ENCODE data around the gene UBP1. TPM values are rescaled to one million over a fixed set of nuclear protein-coding genes. Genes with fewer than 3 reads are reported as not detected.
A peak's percentile ranks its signal among the peaks of the same experiment; 100 is the strongest.

The UBP1 gene
- total and polyA plus RNA-seq, 4 donors, result 6.8 to 36.9 (median 16.5) TPM

DNA sequence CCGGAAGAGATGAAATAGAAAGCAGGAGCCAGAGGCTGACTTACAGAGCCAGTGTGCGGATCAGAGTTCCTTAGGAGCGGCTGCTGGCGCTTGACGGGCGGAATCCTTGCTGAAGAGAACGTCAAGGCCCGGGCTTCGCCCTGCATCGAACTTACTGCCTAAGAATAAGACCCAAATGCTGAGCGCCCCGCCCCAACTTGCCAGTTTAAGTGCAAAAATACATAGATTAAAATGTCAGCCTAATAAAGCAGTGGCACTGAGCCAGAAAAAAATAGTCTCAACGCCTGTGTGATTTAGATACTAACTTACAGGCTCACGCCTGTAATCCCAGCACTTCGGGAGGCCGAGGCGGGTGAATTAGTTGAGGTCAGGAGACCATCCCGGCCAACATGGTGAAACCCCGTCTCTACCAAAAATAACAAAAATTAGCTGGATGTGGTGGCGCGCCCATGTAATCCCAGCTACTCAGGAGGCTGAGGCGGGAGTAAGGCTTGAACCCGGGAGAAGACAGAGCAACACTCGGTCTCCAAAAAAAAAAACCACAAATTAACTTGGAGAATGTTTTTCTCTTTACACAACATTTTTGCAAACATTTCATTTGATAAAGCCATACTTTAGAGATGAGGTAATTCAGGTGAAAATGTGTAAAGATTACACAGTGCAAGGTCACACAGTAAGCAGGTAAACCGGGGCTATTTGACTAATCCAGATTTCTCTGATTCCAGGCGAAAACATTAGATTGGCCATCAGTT lies 1.2 kb upstream of the UBP1 start:
- 14% methylated on average over 26 of the region's 26 CpGs for WGBS
- Histone ChIP-seq H3K9me3 (ENCODE audit: control insufficient read depth in 4 of 4, low read length in 3 of 4) (no peaks in the 10 kb centered on the region), H3K4me3 (ENCODE audit: low read depth in 1 of 3, low read length in 3 of 3) (peak overlapping the region; percentile 45 to 81 (median 81)), H3K36me3 (ENCODE audit: control insufficient read depth in 4 of 4, insufficient read depth in 3 of 4, low read depth in 1 of 4, low read length in 3 of 4) (no peaks in the 10 kb centered on the region), H3K27me3 (ENCODE audit: control insufficient read depth in 4 of 4, insufficient read depth in 4 of 4, low read length in 3 of 4) (no peaks in the 10 kb centered on the region), H3K9ac (ENCODE audit: low read depth in 1 of 2, low read length in 2 of 2) (peak overlapping the region; percentile 83 to 93), H3K27ac (ENCODE audit: low read depth in 1 of 2, low read length in 2 of 2) (peak overlapping the region; percentile 98 to 99), H3K4me1 (ENCODE audit: control insufficient read depth in 4 of 4, insufficient read depth in 4 of 4, low read length in 3 of 4) (peaks cover 2 to 34% (median 16%) of the 10 kb centered on the region in 4 donors)
- no peak for DNase-seq (ENCODE audit: low spot score)
- TF ChIP-seq, protein P1, sequence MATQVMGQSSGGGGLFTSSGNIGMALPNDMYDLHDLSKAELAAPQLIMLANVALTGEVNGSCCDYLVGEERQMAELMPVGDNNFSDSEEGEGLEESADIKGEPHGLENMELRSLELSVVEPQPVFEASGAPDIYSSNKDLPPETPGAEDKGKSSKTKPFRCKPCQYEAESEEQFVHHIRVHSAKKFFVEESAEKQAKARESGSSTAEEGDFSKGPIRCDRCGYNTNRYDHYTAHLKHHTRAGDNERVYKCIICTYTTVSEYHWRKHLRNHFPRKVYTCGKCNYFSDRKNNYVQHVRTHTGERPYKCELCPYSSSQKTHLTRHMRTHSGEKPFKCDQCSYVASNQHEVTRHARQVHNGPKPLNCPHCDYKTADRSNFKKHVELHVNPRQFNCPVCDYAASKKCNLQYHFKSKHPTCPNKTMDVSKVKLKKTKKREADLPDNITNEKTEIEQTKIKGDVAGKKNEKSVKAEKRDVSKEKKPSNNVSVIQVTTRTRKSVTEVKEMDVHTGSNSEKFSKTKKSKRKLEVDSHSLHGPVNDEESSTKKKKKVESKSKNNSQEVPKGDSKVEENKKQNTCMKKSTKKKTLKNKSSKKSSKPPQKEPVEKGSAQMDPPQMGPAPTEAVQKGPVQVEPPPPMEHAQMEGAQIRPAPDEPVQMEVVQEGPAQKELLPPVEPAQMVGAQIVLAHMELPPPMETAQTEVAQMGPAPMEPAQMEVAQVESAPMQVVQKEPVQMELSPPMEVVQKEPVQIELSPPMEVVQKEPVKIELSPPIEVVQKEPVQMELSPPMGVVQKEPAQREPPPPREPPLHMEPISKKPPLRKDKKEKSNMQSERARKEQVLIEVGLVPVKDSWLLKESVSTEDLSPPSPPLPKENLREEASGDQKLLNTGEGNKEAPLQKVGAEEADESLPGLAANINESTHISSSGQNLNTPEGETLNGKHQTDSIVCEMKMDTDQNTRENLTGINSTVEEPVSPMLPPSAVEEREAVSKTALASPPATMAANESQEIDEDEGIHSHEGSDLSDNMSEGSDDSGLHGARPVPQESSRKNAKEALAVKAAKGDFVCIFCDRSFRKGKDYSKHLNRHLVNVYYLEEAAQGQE (IDR thresholded peaks at IDR 0.05), result no peak
- peak in 1 of 2 donors; percentile 44 for TF ChIP-seq RXRA (IDR thresholded peaks at IDR 0.05)
- TF ChIP-seq HNF4A (conservative IDR thresholded peaks at IDR 0.05), result peak in 1 of 2 donors; percentile 59
- peak; percentile 69 to 87 for TF ChIP-seq JUND (IDR thresholded peaks at IDR 0.05)
- no peak for TF ChIP-seq YY1 (IDR thresholded peaks at IDR 0.05)
- TF ChIP-seq SP1 (IDR thresholded peaks at IDR 0.05), result no peak

DNA sequence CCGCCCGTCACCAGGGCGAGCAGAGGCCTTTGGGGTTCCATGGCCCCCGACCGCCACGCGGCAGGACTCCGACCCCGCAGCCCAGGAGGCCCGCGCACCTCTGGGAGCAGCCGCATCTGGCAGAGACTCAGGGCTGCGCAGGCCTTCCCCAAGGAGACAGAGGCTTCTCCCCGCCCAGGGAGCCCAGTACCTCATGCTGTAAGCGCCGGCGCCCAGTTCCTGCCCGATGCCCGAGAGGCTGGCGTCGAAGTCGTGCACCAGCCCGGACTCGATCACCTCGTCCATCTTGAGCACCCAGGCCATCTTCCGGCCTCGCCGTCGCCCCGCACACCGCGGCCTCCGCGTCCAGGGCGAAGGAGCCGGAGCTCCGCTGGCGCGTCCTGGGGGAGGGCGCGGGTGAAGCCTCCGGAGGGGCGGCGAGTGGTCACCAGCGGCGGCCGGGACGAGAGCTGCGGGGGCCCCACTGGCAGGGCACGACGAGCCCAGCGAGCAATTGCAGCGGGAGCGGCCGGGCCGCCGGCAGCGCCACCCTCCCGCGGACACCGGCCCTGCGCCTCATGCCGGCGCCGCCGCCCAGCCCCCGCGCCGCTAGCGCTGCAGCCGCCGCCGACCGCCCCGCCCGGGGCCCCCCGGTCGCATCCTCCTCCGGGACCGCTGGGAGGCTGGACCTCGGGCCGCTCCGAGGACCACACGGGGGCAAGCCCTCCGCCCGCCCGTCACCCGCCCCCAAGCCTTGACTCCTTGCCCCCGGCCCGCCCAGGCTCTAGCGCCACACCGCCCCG lies 468 bp downstream of the UBP1 start:
- Histone ChIP-seq H3K9me3 (ENCODE audit: control insufficient read depth in 4 of 4, low read length in 3 of 4) (no peaks in the 10 kb centered on the region), H3K4me3 (ENCODE audit: low read depth in 1 of 3, low read length in 3 of 3) (peak overlapping the region; percentile 81 to 93 (median 83)), H3K27me3 (ENCODE audit: control insufficient read depth in 4 of 4, insufficient read depth in 4 of 4, low read length in 3 of 4) (no peaks in the 10 kb centered on the region), H3K4me1 (ENCODE audit: control insufficient read depth in 4 of 4, insufficient read depth in 4 of 4, low read length in 3 of 4) (peaks cover 2 to 44% (median 25%) of the 10 kb centered on the region in 4 donors), H3K27ac (ENCODE audit: low read depth in 1 of 2, low read length in 2 of 2) (peak overlapping the region; percentile 75 to 98), H3K36me3 (ENCODE audit: control insufficient read depth in 4 of 4, insufficient read depth in 3 of 4, low read depth in 1 of 4, low read length in 3 of 4) (no peaks in the 10 kb centered on the region), H3K9ac (ENCODE audit: low read depth in 1 of 2, low read length in 2 of 2) (peak overlapping the region; percentile 82 to 83)
- DNase-seq (ENCODE audit: low spot score), result peak; percentile 58
- under 1% methylated on average over 93 of the region's 93 CpGs for WGBS
- peak; percentile 42 for TF ChIP-seq YY1 (IDR thresholded peaks at IDR 0.05)
- no peak for TF ChIP-seq SP1 (IDR thresholded peaks at IDR 0.05)
- TF ChIP-seq RXRA (IDR thresholded peaks at IDR 0.05), result no peak
- TF ChIP-seq, protein P2, sequence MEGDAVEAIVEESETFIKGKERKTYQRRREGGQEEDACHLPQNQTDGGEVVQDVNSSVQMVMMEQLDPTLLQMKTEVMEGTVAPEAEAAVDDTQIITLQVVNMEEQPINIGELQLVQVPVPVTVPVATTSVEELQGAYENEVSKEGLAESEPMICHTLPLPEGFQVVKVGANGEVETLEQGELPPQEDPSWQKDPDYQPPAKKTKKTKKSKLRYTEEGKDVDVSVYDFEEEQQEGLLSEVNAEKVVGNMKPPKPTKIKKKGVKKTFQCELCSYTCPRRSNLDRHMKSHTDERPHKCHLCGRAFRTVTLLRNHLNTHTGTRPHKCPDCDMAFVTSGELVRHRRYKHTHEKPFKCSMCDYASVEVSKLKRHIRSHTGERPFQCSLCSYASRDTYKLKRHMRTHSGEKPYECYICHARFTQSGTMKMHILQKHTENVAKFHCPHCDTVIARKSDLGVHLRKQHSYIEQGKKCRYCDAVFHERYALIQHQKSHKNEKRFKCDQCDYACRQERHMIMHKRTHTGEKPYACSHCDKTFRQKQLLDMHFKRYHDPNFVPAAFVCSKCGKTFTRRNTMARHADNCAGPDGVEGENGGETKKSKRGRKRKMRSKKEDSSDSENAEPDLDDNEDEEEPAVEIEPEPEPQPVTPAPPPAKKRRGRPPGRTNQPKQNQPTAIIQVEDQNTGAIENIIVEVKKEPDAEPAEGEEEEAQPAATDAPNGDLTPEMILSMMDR (IDR thresholded peaks at IDR 0.05; ENCODE audit: low read depth, low read length, missing input control), result peak; percentile 24

DNA sequence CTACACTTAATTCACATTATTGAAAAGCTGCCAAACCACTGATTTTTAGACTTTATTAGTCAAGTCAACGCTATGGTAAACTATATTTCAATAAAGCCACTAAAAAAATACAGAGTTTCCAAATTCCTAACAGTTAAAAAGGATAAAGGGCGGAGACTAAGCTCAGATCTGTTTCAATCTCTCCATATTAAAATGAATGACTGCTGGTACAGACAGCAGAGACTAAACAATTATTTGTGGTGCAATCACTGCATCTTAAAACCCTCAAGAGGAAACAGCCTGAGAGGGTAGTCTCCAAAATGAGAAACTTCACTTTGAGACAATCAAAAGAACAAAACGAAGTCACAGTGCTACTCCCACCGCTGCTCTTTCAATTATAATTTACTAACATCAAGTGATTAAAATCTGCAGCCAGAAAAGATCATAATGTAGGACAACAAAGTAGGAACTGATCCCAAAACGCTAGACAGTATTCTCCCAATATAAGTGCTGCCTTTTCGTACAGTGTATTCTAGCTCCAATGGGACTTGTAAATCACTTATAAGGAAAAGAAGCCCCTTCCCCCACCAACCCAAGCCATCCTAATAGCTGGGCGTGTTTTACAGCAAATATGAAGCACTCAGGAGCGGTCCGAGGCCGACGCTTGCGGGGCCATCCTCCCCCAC lies 1.2 kb downstream of the UBP1 start:
- Histone ChIP-seq H3K4me1 (ENCODE audit: control insufficient read depth in 4 of 4, insufficient read depth in 4 of 4, low read length in 3 of 4) (peaks cover 5 to 49% (median 27%) of the 10 kb centered on the region in 4 donors), H3K4me3 (ENCODE audit: low read depth in 1 of 3, low read length in 3 of 3) (peak overlapping the region; percentile 81 to 93 (median 83)), H3K36me3 (ENCODE audit: control insufficient read depth in 4 of 4, insufficient read depth in 3 of 4, low read depth in 1 of 4, low read length in 3 of 4) (no peaks in the 10 kb centered on the region), H3K27ac (ENCODE audit: low read depth in 1 of 2, low read length in 2 of 2) (peak overlapping the region; percentile 75 to 98), H3K27me3 (ENCODE audit: control insufficient read depth in 4 of 4, insufficient read depth in 4 of 4, low read length in 3 of 4) (no peaks in the 10 kb centered on the region), H3K9ac (ENCODE audit: low read depth in 1 of 2, low read length in 2 of 2) (peak overlapping the region; percentile 82 to 83), H3K9me3 (ENCODE audit: control insufficient read depth in 4 of 4, low read length in 3 of 4) (no peaks in the 10 kb centered on the region)
- WGBS, result 2% methylated on average over 12 of the region's 12 CpGs
- no peak for DNase-seq (ENCODE audit: low spot score)
- TF ChIP-seq, protein P3, sequence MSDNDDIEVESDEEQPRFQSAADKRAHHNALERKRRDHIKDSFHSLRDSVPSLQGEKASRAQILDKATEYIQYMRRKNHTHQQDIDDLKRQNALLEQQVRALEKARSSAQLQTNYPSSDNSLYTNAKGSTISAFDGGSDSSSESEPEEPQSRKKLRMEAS (IDR thresholded peaks at IDR 0.05), result no peak
- no peak for TF ChIP-seq SP1 (IDR thresholded peaks at IDR 0.05)
- TF ChIP-seq JUND (IDR thresholded peaks at IDR 0.05), result no peak
- no peak for TF ChIP-seq TAF1 (conservative IDR thresholded peaks at IDR 0.05)
- no peak for TF ChIP-seq EGR1 (IDR thresholded peaks at IDR 0.05; ENCODE audit: low read depth in 2 of 2)
- TF ChIP-seq, protein P4, sequence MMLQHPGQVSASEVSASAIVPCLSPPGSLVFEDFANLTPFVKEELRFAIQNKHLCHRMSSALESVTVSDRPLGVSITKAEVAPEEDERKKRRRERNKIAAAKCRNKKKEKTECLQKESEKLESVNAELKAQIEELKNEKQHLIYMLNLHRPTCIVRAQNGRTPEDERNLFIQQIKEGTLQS (IDR thresholded peaks at IDR 0.05), result no peak
- TF ChIP-seq HNF4A (conservative IDR thresholded peaks at IDR 0.05), result no peak
- TF ChIP-seq YY1 (IDR thresholded peaks at IDR 0.05), result no peak
- TF ChIP-seq HNF4G (IDR thresholded peaks at IDR 0.05), result no peak
- TF ChIP-seq FOXA2 (IDR thresholded peaks at IDR 0.05), result no peak
- no peak for TF ChIP-seq NR2F2 (IDR thresholded peaks at IDR 0.05)
- TF ChIP-seq RXRA (IDR thresholded peaks at IDR 0.05), result no peak
- TF ChIP-seq, protein P2 (IDR thresholded peaks at IDR 0.05; ENCODE audit: low read depth, low read length, missing input control), result no peak

Measured in liver (tissue), 9 donors.